Endothelial cell of umbilical vein (primary cell): Measurements from ENCODE around the gene FPGS. TPM values are rescaled to one million over a fixed set of nuclear protein-coding genes. Genes with fewer than 3 reads are reported as not detected.

Source experiments
- BruUV-seq: library from RNA; stranded (reverse); fragments of 400-500 nt; replicated peaks from 2 replicates; lab custom pipeline; 2021; lab: Mats Ljungman, UMichigan
- CTCF ChIA-PET: fragments of 300-600, 350-600 bp; sonication (Branson Sonifier 250); formaldehyde crosslinking; loops from one replicate; lab custom pipeline; 2021; ENCODE audit warnings: antibody characterized with exemption, inconsistent platforms; lab: Charles Lee
- POLR2A ChIA-PET: fragments of 300-600, 350-600 bp; sonication (Branson Sonifier 250); formaldehyde crosslinking; loops from one replicate; lab custom pipeline; 2021; ENCODE audit warnings: antibody characterized with exemption, inconsistent platforms; lab: Charles Lee
- DNase-seq: peaks from one replicate; pipeline ENCODE4 v3.0.0-alpha.2; 2011; ENCODE audit warnings: low read depth, low spot score
- FAIRE-seq: peaks from 2 replicates; lab custom pipeline; 2011; peaks lifted over from hg19 to GRCh38; lab: Jason Lieb, UNC
- H2AFZ ChIP-seq: 2 replicates; pipeline ENCODE4 v1.6.0; 2012; ENCODE audit warnings: low read depth, low read length, control low read depth, inconsistent platforms
- H3K27ac ChIP-seq: 2 replicates; pipeline ENCODE4 v1.5.1; 2011; ENCODE audit warnings: low read depth, mild to moderate bottlenecking, control low read depth, low read length, moderate library complexity; ENCODE audit not compliant: insufficient read depth
- H3K27me3 ChIP-seq, 2 experiments: 2 replicates each; pipeline versions ENCODE4 v1.6.0 to v1.6.1; 2011; ENCODE audit warnings: low read length in 2 of 2, mixed read lengths in 1 of 2; ENCODE audit not compliant: control insufficient read depth in 2 of 2, insufficient read depth in 2 of 2
- H3K36me3 ChIP-seq, 2 experiments: 2 replicates in 1 of 2; 3 replicates in 1 of 2; pipeline ENCODE4 v1.5.1; 2011; ENCODE audit warnings: low read length in 2 of 2, mild to moderate bottlenecking in 1 of 2, moderate library complexity in 1 of 2; ENCODE audit not compliant: control insufficient read depth in 2 of 2, insufficient read depth in 2 of 2; ENCODE audit errors: extremely low read depth in 1 of 2
- H3K4me1 ChIP-seq: 3 replicates; pipeline ENCODE4 v1.5.1; 2011; ENCODE audit warnings: mild to moderate bottlenecking, low read length; ENCODE audit not compliant: control insufficient read depth, insufficient read depth; ENCODE audit errors: extremely low read depth
- H3K4me2 ChIP-seq: 2 replicates; pipeline ENCODE4 v1.6.1; 2011; ENCODE audit warnings: low read length, control low read depth, mixed read lengths; ENCODE audit not compliant: insufficient read depth
- H3K4me3 ChIP-seq, 3 experiments: fragments of 200-600 bp in 1 of 3; sonication (generic), shearing (Covaris generic) in 1 of 3; replicated peaks in 1 of 3; 2 replicates each; pipeline ENCODE4 v1.5.1; 2011 to 2016; ENCODE audit warnings: control low read depth in 3 of 3, low read length in 3 of 3, mild to moderate bottlenecking in 2 of 3, inconsistent platforms in 1 of 3, low read depth in 1 of 3, moderate library complexity in 1 of 3; ENCODE audit not compliant: insufficient read depth in 1 of 3
- H3K79me2 ChIP-seq: 2 replicates; pipeline ENCODE4 v1.6.0; 2012; ENCODE audit warnings: low read length, inconsistent platforms; ENCODE audit not compliant: control insufficient read depth, insufficient read depth
- H3K9ac ChIP-seq: replicated peaks from 2 replicates; pipeline ENCODE3; 2011; ENCODE audit warnings: low read length, control low read depth; ENCODE audit not compliant: insufficient read depth; ENCODE audit errors: extremely low read depth
- H3K9me1 ChIP-seq: replicated peaks from 3 replicates; pipeline ENCODE4 v1.6.0; 2011; ENCODE audit warnings: mild to moderate bottlenecking, low read length; ENCODE audit not compliant: control insufficient read depth, insufficient read depth; ENCODE audit errors: extremely low read depth
- H3K9me3 ChIP-seq: replicated peaks from 2 replicates; pipeline ENCODE4 v1.5.1; 2012; ENCODE audit warnings: low read length, inconsistent platforms; ENCODE audit not compliant: control insufficient read depth, insufficient read depth
- H4K20me1 ChIP-seq: replicated peaks from 2 replicates; pipeline ENCODE3; 2011; ENCODE audit warnings: mild to moderate bottlenecking, low read length; ENCODE audit not compliant: control insufficient read depth, insufficient read depth; ENCODE audit errors: extremely low read depth
- EZH2 ChIP-seq: IDR thresholded peaks from 2 replicates; pipeline ENCODE4 v1.6.1; 2012; ENCODE audit warnings: borderline replicate concordance, low read depth, mild to moderate bottlenecking, moderate library complexity, low read length, inconsistent platforms; ENCODE audit not compliant: severe bottlenecking
- JUN ChIP-seq: IDR thresholded peaks from 2 replicates; pipeline ENCODE4 v1.6.1; 2011; ENCODE audit warnings: borderline replicate concordance, low read depth; ENCODE audit not compliant: insufficient read length, insufficient read depth
- MYC ChIP-seq: IDR thresholded peaks from one replicate; pipeline ENCODE4 v1.6.1; 2011; ENCODE audit warnings: mild to moderate bottlenecking, low read depth, low read length
- POLR2A ChIP-seq: IDR thresholded peaks from 2 replicates; pipeline ENCODE4 v1.6.1; 2012; ENCODE audit warnings: low read depth, mild to moderate bottlenecking, control low read depth, low read length
- POLR2AphosphoS5 ChIP-seq: IDR thresholded peaks from 2 replicates; pipeline ENCODE4 v1.6.1; 2012; ENCODE audit warnings: low read depth, mild to moderate bottlenecking, control low read depth, low read length, moderate library complexity; ENCODE audit not compliant: insufficient read depth
- dilution Hi-C: fragments of 300-500 bp; cut with MboI; formaldehyde crosslinking; loops from one replicate; pipeline ENCODE4 v1.15.0; 2019; ENCODE audit warnings: low sequenced_read_pairs; ENCODE audit not compliant: extremely low pct_ligation_motif_present
- intact Hi-C: fragments of 100-400 bp; cut with micrococcal nuclease; formaldehyde crosslinking; loops from one replicate; pipeline ENCODE4 v1.10.0; 2022
- polyA plus RNA-seq, 4 experiments: library from polyadenylated mRNA; depleted of rRNA in 3 of 4; stranded (reverse) in 3 of 4; unstranded in 1 of 4; fragments of >200 nt; gene quantifications; 2 replicates each; pipeline versions ENCODE4 v1.2.1 to v1.2.3, GENCODE V29; 2011 to 2012; ENCODE audit warnings: missing spikeins in 1 of 4
- total RNA-seq: library from RNA; stranded (reverse); gene quantifications from 2 replicates; pipeline ENCODE4 v1.2.3, GENCODE V29; 2021
- TF ChIP-seq, protein P1 (sequence below), 2 donors: IDR thresholded peaks; 1 replicate in 1 of 2; 2 replicates in 1 of 2; pipeline ENCODE4 v1.5.1; 2011; ENCODE audit warnings: low read length in 2 of 2, mild to moderate bottlenecking in 2 of 2, moderate library complexity in 2 of 2, control low read depth in 1 of 2, inconsistent platforms in 1 of 2, low read depth in 1 of 2; ENCODE audit not compliant: insufficient read depth in 1 of 2; ENCODE audit errors: extremely low read depth in 1 of 2
- TF ChIP-seq, protein P2 (sequence below): IDR thresholded peaks from 2 replicates; pipeline ENCODE4 v1.6.1; 2011; ENCODE audit not compliant: insufficient read depth, insufficient read length

The FPGS gene
- total and polyA plus RNA-seq, 2 donors (not counting 3 experiments of a cell fraction or from before 2014, with no cell fraction given), result 77.7 to 90.2 TPM

DNA sequence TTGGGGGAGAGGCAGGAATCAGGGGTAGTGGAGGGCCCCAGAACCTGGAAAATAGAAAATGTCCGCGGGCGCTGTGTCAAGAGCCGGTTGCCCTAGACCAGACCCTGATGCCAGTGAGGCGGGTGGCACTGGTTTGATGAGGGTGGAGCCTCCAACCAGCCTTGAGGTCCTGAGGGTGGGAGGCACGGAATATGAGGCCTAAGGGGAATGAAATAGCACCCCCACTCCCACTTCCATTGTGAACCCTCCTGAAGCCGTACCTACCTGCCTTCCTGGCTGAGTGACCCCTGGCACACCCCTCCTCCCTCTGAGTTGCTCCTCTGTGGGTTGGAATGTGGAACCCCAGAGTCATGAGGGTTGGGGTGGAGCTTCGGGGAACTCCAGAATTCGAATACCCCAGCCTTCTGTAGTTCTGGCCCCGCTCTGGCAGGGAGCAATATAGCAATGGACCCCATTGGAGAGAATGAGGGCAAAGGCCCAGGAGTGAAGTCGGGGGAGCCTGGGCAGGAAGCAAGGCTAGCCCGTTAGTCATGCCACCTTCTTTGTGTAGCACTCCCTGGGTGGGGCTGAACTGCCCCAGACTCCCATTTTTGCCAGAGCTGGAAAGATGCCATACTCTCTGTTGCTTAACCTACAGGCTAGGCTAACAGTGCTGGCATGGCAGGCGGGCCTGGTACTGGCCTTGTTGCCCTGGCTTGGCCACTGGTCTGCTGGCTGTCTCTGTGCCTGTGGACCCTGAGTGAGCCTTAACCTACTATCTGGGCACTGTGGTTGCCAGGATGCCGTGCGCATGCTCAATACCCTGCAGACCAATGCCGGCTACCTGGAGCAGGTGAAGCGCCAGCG, 1.0 kb downstream of the FPGS start:
- intact Hi-C loops, result loop anchor here (1.0 to 5.0 kb wide), 5 partner anchors 17 to 211 kb away; partner anchors contain the start of genes CDK9 and ENG
- FAIRE-seq, result peak; percentile 76
- TF ChIP-seq, protein P1, sequence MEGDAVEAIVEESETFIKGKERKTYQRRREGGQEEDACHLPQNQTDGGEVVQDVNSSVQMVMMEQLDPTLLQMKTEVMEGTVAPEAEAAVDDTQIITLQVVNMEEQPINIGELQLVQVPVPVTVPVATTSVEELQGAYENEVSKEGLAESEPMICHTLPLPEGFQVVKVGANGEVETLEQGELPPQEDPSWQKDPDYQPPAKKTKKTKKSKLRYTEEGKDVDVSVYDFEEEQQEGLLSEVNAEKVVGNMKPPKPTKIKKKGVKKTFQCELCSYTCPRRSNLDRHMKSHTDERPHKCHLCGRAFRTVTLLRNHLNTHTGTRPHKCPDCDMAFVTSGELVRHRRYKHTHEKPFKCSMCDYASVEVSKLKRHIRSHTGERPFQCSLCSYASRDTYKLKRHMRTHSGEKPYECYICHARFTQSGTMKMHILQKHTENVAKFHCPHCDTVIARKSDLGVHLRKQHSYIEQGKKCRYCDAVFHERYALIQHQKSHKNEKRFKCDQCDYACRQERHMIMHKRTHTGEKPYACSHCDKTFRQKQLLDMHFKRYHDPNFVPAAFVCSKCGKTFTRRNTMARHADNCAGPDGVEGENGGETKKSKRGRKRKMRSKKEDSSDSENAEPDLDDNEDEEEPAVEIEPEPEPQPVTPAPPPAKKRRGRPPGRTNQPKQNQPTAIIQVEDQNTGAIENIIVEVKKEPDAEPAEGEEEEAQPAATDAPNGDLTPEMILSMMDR (IDR thresholded peaks at IDR 0.05; ENCODE audit: extremely low read depth in 1 of 2, insufficient read depth in 1 of 2, low read depth in 1 of 2, low read length in 2 of 2), result no peak
- TF ChIP-seq POLR2A (peak; percentile 55), POLR2AphosphoS5 (peak; percentile 55), MYC (no peak), JUN (no peak), EZH2 (no peak)
- TF ChIP-seq, protein P2, sequence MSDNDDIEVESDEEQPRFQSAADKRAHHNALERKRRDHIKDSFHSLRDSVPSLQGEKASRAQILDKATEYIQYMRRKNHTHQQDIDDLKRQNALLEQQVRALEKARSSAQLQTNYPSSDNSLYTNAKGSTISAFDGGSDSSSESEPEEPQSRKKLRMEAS, result no peak

More for the DNA sequence above, 1.0 kb downstream of the FPGS start:
- Histone ChIP-seq H3K4me2 (peak overlapping the region; percentile 77), H3K27ac (peak overlapping the region; percentile 83), H3K4me1 (peaks cover 19% of the 10 kb centered on the region), H3K27me3 (no peaks in the 10 kb centered on the region), H3K9me1 (no peaks in the 10 kb centered on the region), H4K20me1 (no peaks in the 10 kb centered on the region), H3K9ac (peak overlapping the region; percentile 91), H3K9me3 (no peaks in the 10 kb centered on the region), H3K4me3 (peak overlapping the region; percentile 71 to 80 (median 79)), H2AFZ (no peak overlapping the region), H3K36me3 (peaks cover 6 to 17% of the 10 kb centered on the region in 2 experiments), H3K79me2 (peaks cover 19% of the 10 kb centered on the region)
- DNase-seq, result no peak
- ChIA-PET CTCF (interaction anchor here (0.9 to 1.9 kb wide), 3 partner anchors 18 to 69 kb away, joined by 3 to 9 read pairs (median 3); partner anchors contain the start of genes CDK9 and TOR2A), POLR2A (interaction anchor here (0.7 kb wide), 1 partner anchor 64 kb away, joined by 4 read pairs; no protein-coding TSS in a partner anchor)
- TSS peak; percentile 60 for BruUV-seq
- dilution Hi-C loops, result no loop called here
